ENCODE results near the gene PET100. TPM values are rescaled to one million over a fixed set of nuclear protein-coding genes. Genes with fewer than 3 reads are reported as not detected.
A peak's percentile ranks its signal among the peaks of the same experiment; 100 is the strongest.

PET100 gene
- total RNA-seq, 6 donors from 2014 or later, result 21.3 to 133 (median 71.3) TPM

DNA sequence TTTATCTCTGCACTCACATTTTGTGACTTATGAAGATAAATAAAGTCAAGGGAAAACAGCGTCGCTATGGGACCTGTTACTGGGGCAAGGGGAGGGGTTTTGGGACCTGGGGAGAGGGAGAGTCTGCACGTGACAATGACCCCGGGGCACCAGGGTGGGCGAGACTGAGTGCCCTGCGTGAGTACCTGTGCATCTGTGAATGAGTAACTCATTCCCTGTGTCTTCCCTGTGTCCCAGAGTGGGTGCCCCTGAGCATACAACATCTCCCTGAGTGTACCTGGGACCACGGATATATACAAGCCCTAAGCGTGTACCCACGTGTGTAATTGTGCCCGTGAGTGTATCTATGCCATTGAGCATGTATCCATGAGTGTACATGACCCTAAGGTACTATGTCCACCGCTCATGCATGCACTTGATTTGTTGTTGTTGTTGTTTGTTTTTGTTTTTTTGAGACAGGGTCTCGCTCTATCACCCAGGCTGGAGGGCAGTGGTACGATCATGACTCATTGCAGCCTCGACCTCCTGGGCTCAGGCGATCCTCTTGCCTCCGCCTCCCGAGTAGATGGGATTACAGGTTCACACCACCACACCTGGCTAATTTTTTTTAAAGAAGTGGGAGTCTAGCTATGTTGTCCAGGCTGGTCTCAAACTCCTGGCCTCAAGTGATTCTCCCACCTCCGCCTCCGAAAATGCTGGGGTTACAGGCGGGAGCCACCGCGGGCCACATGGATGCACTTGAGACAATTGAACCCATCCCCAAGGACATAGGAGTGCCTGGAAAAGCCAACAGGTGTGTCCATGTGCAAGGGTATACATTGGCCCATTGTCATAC lies 50.4 kb downstream of the PET100 start:
- H3K4me1 ChIP-seq, result peaks cover 12 to 39% (median 27%) of the 10 kb centered on the region in 4 donors
- H3K4me3 ChIP-seq, result peak overlapping the region; percentile 72 to 98 (median 90)
- H3K27ac ChIP-seq, result peak overlapping the region; percentile 88 to 97 (median 90)
- no peak for ATAC-seq (ENCODE audit: low FRiP score in 2 of 2)
- TF ChIP-seq POLR2A (IDR thresholded peaks at IDR 0.05) (no peak), EP300 (IDR thresholded peaks at IDR 0.05) (no peak), POLR2AphosphoS5 (IDR thresholded peaks at IDR 0.05) (no peak)
- TF ChIP-seq, protein P1, sequence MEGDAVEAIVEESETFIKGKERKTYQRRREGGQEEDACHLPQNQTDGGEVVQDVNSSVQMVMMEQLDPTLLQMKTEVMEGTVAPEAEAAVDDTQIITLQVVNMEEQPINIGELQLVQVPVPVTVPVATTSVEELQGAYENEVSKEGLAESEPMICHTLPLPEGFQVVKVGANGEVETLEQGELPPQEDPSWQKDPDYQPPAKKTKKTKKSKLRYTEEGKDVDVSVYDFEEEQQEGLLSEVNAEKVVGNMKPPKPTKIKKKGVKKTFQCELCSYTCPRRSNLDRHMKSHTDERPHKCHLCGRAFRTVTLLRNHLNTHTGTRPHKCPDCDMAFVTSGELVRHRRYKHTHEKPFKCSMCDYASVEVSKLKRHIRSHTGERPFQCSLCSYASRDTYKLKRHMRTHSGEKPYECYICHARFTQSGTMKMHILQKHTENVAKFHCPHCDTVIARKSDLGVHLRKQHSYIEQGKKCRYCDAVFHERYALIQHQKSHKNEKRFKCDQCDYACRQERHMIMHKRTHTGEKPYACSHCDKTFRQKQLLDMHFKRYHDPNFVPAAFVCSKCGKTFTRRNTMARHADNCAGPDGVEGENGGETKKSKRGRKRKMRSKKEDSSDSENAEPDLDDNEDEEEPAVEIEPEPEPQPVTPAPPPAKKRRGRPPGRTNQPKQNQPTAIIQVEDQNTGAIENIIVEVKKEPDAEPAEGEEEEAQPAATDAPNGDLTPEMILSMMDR (IDR thresholded peaks at IDR 0.05), result no peak
- 61 to 68% methylated on average over 17 of the region's 22 CpGs for whole genome bisulfite sequencing, 2 donors
- H3K36me3 ChIP-seq, result peaks cover 0 to 28% (median 19%) of the 10 kb centered on the region in 4 donors
- H3K9me3 ChIP-seq, result no peaks in the 10 kb centered on the region
- no peak for DNase-seq
- no peaks in the 10 kb centered on the region for H3K27me3 ChIP-seq

DNA sequence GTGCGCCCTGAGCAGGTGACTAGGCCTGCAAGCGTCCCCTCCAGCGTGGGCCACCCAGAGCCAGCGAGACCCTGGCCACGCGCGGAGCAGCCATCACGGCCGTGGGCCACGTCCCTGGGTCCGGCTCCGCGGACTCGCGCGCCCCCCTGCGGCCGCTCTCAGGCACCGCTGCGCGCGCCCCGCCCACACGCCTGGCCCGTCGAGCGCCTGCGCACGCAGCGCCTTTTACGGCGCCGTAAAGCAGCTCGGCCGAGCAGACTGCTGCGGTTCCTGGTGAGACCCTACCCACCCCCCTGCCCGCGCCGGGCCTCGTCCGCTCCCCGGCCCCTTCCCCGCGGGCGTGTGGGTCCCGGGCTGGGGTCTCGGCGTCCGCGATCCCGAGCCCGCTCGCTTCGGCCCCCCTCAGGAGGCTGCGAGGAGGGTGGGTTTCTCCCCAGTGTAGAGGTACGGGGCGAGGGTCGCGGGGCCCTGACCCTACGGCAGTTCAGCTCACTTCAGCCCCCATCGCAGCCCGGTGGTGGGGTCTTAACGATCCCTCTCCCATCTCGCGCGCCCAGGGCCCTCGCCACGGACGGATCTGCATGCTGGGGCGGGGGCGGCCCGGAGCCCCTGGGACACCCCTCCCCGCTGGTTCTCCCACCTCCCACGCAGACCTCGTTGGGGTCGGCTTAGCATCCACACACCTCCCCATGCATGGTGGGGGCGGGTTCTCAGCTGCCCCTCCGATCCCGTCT lies 51.2 kb downstream of the PET100 start, which contains the start of gene TRAPPC5:
Gene TRAPPC5, plus strand, starts transcription at position 228 of the 734 bp plus-strand sequence. CDS start 1,421 bp downstream, outside the sequence.
- H3K4me1 ChIP-seq, result peaks cover 12 to 39% (median 27%) of the 10 kb centered on the region in 4 donors
- H3K9me3 ChIP-seq, result no peaks in the 10 kb centered on the region
- H3K4me3 ChIP-seq, result peak within 1 kb of the TSS; percentile 72 to 98 (median 90)
- peak within 1 kb of the TSS; percentile 88 to 97 (median 90) for H3K27ac ChIP-seq
- H3K36me3 ChIP-seq, result peaks cover 0 to 33% (median 21%) of the 10 kb centered on the region in 4 donors
- DNase-seq (peak; percentile 90 to 98), ATAC-seq (ENCODE audit: low FRiP score in 2 of 2) (peak; percentile 90 to 95)
- peak; percentile 67 to 83 for TF ChIP-seq POLR2AphosphoS5 (IDR thresholded peaks at IDR 0.05)
- peak in 1 of 4 donors; percentile 76 for TF ChIP-seq POLR2A (IDR thresholded peaks at IDR 0.05)
- TF ChIP-seq EP300 (IDR thresholded peaks at IDR 0.05), result peak in 1 of 4 donors; percentile 33
- TF ChIP-seq, protein P1 (IDR thresholded peaks at IDR 0.05), result peak; percentile 97 to 100 (median 100)
- 0 to 1% methylated on average over 7 to 48 of the region's 79 CpGs for WGBS, 2 donors
- H3K27me3 ChIP-seq, result no peaks in the 10 kb centered on the region

Small RNA genes within 50 kb of the gene (small RNA-seq; reads per million reads assigned to genes)
- 0 reads per million in 4 donors for gene MIR6792

Other genes with a start within 250 kb of the PET100 start
- gene PEX11G, start 140.8 kb upstream of the PET100 start, total RNA-seq, result 1 to 10 TPM; 2.3 to 9.1 (median 5.4) TPM
- gene ZNF358, start 113.7 kb upstream of the PET100 start, total RNA-seq, result 100 to 1,000 TPM in 1 of 6 donors, 10 to 100 TPM in 5; 31.1 to 116 (median 57.8) TPM
- gene MCOLN1, start 107.2 kb upstream of the PET100 start, total RNA-seq, result 100 to 1,000 TPM in 2 of 6 donors, 10 to 100 TPM in 4; 12.9 to 118 (median 69.7) TPM
- gene PNPLA6, start 94.1 kb upstream of the PET100 start, total RNA-seq, result 100 to 1,000 TPM; 125 to 412 (median 328) TPM
- 10 to 100 TPM; 12.2 to 63.9 (median 31.2) TPM for gene CAMSAP3, start 33.9 kb upstream of the PET100 start, total RNA-seq
- 10 to 100 TPM; 35.7 to 81.7 (median 51.4) TPM for gene XAB2, start 248 bp upstream of the PET100 start, total RNA-seq
- gene PCP2, start 3.9 kb downstream of the PET100 start, total RNA-seq, result 10 to 100 TPM in 1 of 6 donors, 1 to 10 TPM in 4, not detected in 1; 2.3 to 21.0 (median 3.3) TPM
- 100 to 1,000 TPM; 111 to 562 (median 249) TPM for gene STXBP2, start 7.3 kb downstream of the PET100 start, total RNA-seq
- 10 to 100 TPM in 3 of 6 donors, 1 to 10 TPM in 3; 2.5 to 59.2 (median 13.8) TPM for gene RETN, start 39.3 kb downstream of the PET100 start, total RNA-seq
- gene MCEMP1, start 47.3 kb downstream of the PET100 start, total RNA-seq, result 100 to 1,000 TPM in 2 of 6 donors, 10 to 100 TPM in 3, 1 to 10 TPM in 1; 9.4 to 160 (median 36.6) TPM
- gene TRAPPC5, start 51.0 kb downstream of the PET100 start, total RNA-seq, result 100 to 1,000 TPM in 1 of 6 donors, 10 to 100 TPM in 5; 33.9 to 105 (median 52.0) TPM
- gene FCER2, start 72.3 kb downstream of the PET100 start, total RNA-seq, result 1 to 10 TPM in 1 of 6 donors, under 1 TPM in 1, not detected in 4; 0.83 to 2.9 TPM
- 1 to 10 TPM in 3 of 6 donors, under 1 TPM in 1, not detected in 2; 0.40 to 2.5 (median 1.5) TPM for gene CLEC4G, start 102.3 kb downstream of the PET100 start, total RNA-seq
- 10 to 100 TPM in 1 of 6 donors, 1 to 10 TPM in 3, under 1 TPM in 2; 0.55 to 14.8 (median 1.7) TPM for gene CD209, start 117.7 kb downstream of the PET100 start, total RNA-seq
- 1 to 10 TPM in 4 of 6 donors, under 1 TPM in 1, not detected in 1; 0.86 to 7.4 (median 3.1) TPM for gene CLEC4M, start 133.4 kb downstream of the PET100 start, total RNA-seq
- gene EVI5L, start 200.4 kb downstream of the PET100 start, total RNA-seq, result 10 to 100 TPM; 12.0 to 24.1 (median 15.6) TPM
- gene PRR36, start 244.6 kb downstream of the PET100 start, total RNA-seq, result 1 to 10 TPM in 5 of 6 donors, under 1 TPM in 1; 0.46 to 9.4 (median 2.7) TPM

Measured in upper lobe of left lung (tissue), 6 donors.